Nephron progenitor cell (in vitro differentiated cells): ENCODE data around the gene STX16.

ENCODE experiments used
- DNase-seq: peaks from one replicate; pipeline ENCODE4 v3.0.0; 2021
- H3K27ac Mint-ChIP-seq: 2 replicates; pipeline ENCODE4 v1.8.0; 2021; ENCODE audit warnings: mild to moderate bottlenecking, moderate library complexity, mixed read lengths
- H3K27me3 Mint-ChIP-seq: 2 replicates; pipeline ENCODE4 v1.8.0; 2021; ENCODE audit warnings: mild to moderate bottlenecking, low read depth, mixed read lengths; ENCODE audit not compliant: poor library complexity
- H3K36me3 Mint-ChIP-seq: 2 replicates; pipeline ENCODE4 v1.8.0; 2021; ENCODE audit warnings: low read depth, mixed read lengths
- H3K4me1 Mint-ChIP-seq: 2 replicates; pipeline ENCODE4 v1.8.0; 2021; ENCODE audit warnings: mixed read lengths
- H3K4me3 Mint-ChIP-seq: 2 replicates; pipeline ENCODE4 v1.8.0; 2021; ENCODE audit warnings: mild to moderate bottlenecking, moderate library complexity, mixed read lengths
- H3K9me3 Mint-ChIP-seq: 2 replicates; pipeline ENCODE4 v1.8.0; 2021; ENCODE audit warnings: mild to moderate bottlenecking, moderate library complexity, mixed read lengths
- CTCF ChIP-seq: fragments of 200-600 bp; sonication (generic); IDR thresholded peaks from 2 replicates; pipeline ENCODE4 v1.5.0; 2021; ENCODE audit warnings: antibody characterized with exemption

STX16 gene

GRCh38 chr20:58685988-58686387 lies 34.9 kb downstream of the STX16 start:
- no peak for TF ChIP-seq CTCF
- Mint-ChIP-seq H3K36me3 (peaks cover 27% of the 10 kb centered on the region), H3K27ac (no peak overlapping the region)

GRCh38 chr20:58688414-58688813 lies 37.3 kb downstream of the STX16 start:
- H3K36me3 Mint-ChIP-seq = peaks cover 19% of the 10 kb centered on the region
- TF ChIP-seq CTCF = no peak

More at GRCh38 chr20:58685988-58686387, 34.9 kb downstream of the STX16 start:
- Mint-ChIP-seq H3K27me3 (no peaks in the 10 kb centered on the region), H3K9me3 (no peaks in the 10 kb centered on the region), H3K4me3 (no peak overlapping the region), H3K4me1 (peaks cover 21% of the 10 kb centered on the region)
- DNase-seq = no peak

GRCh38 chr20:58688840-58689239 lies 37.8 kb downstream of the STX16 start:
- DNase-seq = no peak
- H3K4me3 Mint-ChIP-seq = no peak overlapping the region
- no peak overlapping the region for H3K27ac Mint-ChIP-seq
- H3K27me3 Mint-ChIP-seq = no peaks in the 10 kb centered on the region
- peaks cover 27% of the 10 kb centered on the region for H3K4me1 Mint-ChIP-seq
- TF ChIP-seq CTCF = no peak
- peaks cover 19% of the 10 kb centered on the region for H3K36me3 Mint-ChIP-seq
- H3K9me3 Mint-ChIP-seq = no peaks in the 10 kb centered on the region

More at GRCh38 chr20:58688414-58688813, 37.3 kb downstream of the STX16 start:
- no peak for DNase-seq
- H3K27me3 Mint-ChIP-seq = no peaks in the 10 kb centered on the region
- peaks cover 27% of the 10 kb centered on the region for H3K4me1 Mint-ChIP-seq
- no peak overlapping the region for H3K27ac Mint-ChIP-seq
- H3K9me3 Mint-ChIP-seq = no peaks in the 10 kb centered on the region
- no peak overlapping the region for H3K4me3 Mint-ChIP-seq

- H3K4me1 Mint-ChIP-seq = peaks cover 27% of the 10 kb centered on the region
- H3K36me3 Mint-ChIP-seq = peaks cover 8% of the 10 kb centered on the region
- no peak overlapping the region for H3K4me3 Mint-ChIP-seq
- no peak for DNase-seq
- H3K27ac Mint-ChIP-seq = peak overlapping the region; percentile 64
- no peak for TF ChIP-seq CTCF
- H3K9me3 Mint-ChIP-seq = no peaks in the 10 kb centered on the region
- no peaks in the 10 kb centered on the region for H3K27me3 Mint-ChIP-seq
Measured at GRCh38 chr20:58690396-58691135, 39.5 kb downstream of the STX16 start.

GRCh38 chr20:58691773-58692578 lies 40.9 kb downstream of the STX16 start:
- Mint-ChIP-seq H3K36me3 (no peaks in the 10 kb centered on the region), H3K4me1 (peaks cover 27% of the 10 kb centered on the region), H3K27ac (no peak overlapping the region), H3K27me3 (no peaks in the 10 kb centered on the region), H3K4me3 (no peak overlapping the region), H3K9me3 (no peaks in the 10 kb centered on the region)
- DNase-seq = no peak
- no peak for TF ChIP-seq CTCF
